Peyer's patch (tissue), 4 donors: ENCODE data around the gene ACTBL2. TPM values are rescaled to one million over a fixed set of nuclear protein-coding genes. Genes with fewer than 3 reads are reported as not detected.
A peak's percentile ranks its signal among the peaks of the same experiment; 100 is the strongest.

Source experiments
- DNase-seq, 3 donors: peaks; one replicate each; pipeline ENCODE4 v3.0.0-alpha.2; 2017 to 2019
- H3K27ac ChIP-seq, 4 donors: fragments of 200-600 bp; sonication (generic); one replicate each; pipeline ENCODE4 v1.5.1; 2016 to 2019
- H3K27me3 ChIP-seq, 2 donors: fragments of 200-600 bp; sonication (generic); one replicate each; pipeline ENCODE4 v1.5.1; 2019
- H3K36me3 ChIP-seq, 3 donors: fragments of 200-600 bp; sonication (generic); one replicate each; pipeline ENCODE4 v1.5.1; 2016 to 2019
- H3K4me1 ChIP-seq, 4 donors: fragments of 200-600 bp; sonication (generic); one replicate each; pipeline ENCODE4 v1.5.1; 2016 to 2019
- H3K4me3 ChIP-seq, 4 donors: fragments of 200-600 bp; sonication (generic); 1 replicate in 3 of 4; 2 replicates in 1 of 4; pipeline ENCODE4 v1.5.1; 2016 to 2019; ENCODE audit warnings: mild to moderate bottlenecking in 1 of 4
- H3K9me3 ChIP-seq, 4 donors: fragments of 200-600 bp; sonication (generic); one replicate each; pipeline ENCODE4 v1.5.1; 2016 to 2019; ENCODE audit warnings: mild to moderate bottlenecking in 1 of 4
- CTCF ChIP-seq, 6 experiments: fragments of 450-650 bp in 4 of 6; fragments of 200-600 bp in 2 of 6; sonication (generic) in 1 of 6; IDR thresholded peaks; one replicate each; pipeline ENCODE4 v1.5.1; 2017 to 2019; ENCODE audit warnings: antibody characterized with exemption in 6 of 6, mild to moderate bottlenecking in 3 of 6, moderate library complexity in 1 of 6
- POLR2A ChIP-seq, 2 donors: fragments of 450-650 bp; IDR thresholded peaks; one replicate each; pipeline ENCODE4 v1.5.1; 2017; ENCODE audit warnings: antibody characterized with exemption in 2 of 2, mild to moderate bottlenecking in 2 of 2, moderate library complexity in 2 of 2
- total RNA-seq, 4 donors: library from RNA; depleted of rRNA; stranded (reverse); fragments of >200 nt; gene quantifications; one replicate each; pipeline ENCODE4 v1.1.0, GENCODE V29; 2016

The ACTBL2 gene
- total RNA-seq, 4 donors from 2014 or later, result not detected

GRCh38 chr5:57442080-57442839 lies 40.4 kb downstream of the ACTBL2 start:
- DNase-seq, result no peak
- peak overlapping the region in 1 of 4 donors; percentile 18 for H3K27ac ChIP-seq
- H3K36me3 ChIP-seq, result no peaks in the 10 kb centered on the region
- H3K27me3 ChIP-seq, result no peaks in the 10 kb centered on the region
- no peak for TF ChIP-seq CTCF (IDR thresholded peaks at IDR 0.05)
- TF ChIP-seq POLR2A (IDR thresholded peaks at IDR 0.05), result no peak
- no peaks in the 10 kb centered on the region for H3K4me1 ChIP-seq
- no peaks in the 10 kb centered on the region for H3K9me3 ChIP-seq
- H3K4me3 ChIP-seq, result no peak overlapping the region

DNA sequence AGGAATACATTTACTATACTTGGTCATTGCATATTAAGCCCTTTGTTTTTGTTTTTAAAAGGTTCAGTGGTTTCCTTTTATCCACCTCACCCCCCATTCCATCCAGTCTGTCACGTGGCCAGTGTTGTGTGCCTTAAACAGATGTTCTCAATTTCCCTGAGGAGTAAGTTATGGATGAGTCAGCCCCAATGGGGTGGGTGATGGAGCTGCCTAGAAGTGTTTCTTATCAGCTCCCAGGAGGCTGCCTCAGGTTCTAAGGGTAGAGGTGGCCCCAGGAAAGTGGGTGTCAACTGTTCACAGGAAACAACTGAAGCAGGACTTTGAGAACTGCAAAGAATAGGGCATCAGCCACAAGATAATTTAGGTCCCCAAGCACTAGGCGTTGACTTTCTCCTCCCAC lies 41.1 kb downstream of the ACTBL2 start:
- H3K36me3 ChIP-seq, result no peaks in the 10 kb centered on the region
- DNase-seq, result no peak
- H3K9me3 ChIP-seq, result no peaks in the 10 kb centered on the region
- H3K27me3 ChIP-seq, result no peaks in the 10 kb centered on the region
- H3K4me1 ChIP-seq, result no peaks in the 10 kb centered on the region
- H3K27ac ChIP-seq, result no peak overlapping the region
- no peak overlapping the region for H3K4me3 ChIP-seq
- TF ChIP-seq POLR2A (IDR thresholded peaks at IDR 0.05) (no peak), CTCF (IDR thresholded peaks at IDR 0.05) (no peak)

DNA sequence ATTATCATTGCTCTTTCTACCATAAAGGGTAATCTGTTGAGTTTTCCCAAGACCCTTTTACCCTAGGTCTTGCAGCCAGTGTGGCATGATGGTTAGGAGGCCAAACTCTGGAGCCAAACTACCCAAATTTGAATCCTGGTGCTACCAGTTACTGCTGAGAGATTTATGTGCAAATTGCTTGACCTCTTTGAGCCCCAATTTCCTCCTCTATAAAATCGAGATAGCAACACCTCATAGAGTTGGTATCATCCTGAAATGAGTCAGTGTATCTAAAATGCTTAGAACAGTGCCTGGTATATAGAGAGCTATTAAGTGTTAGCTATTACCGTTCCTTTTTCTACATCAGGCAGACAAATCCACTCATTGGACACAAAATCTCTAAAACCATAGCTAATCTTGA lies 43.0 kb downstream of the ACTBL2 start:
- H3K4me1 ChIP-seq, result no peaks in the 10 kb centered on the region
- no peak for DNase-seq
- H3K36me3 ChIP-seq, result no peaks in the 10 kb centered on the region
- no peak overlapping the region for H3K27ac ChIP-seq
- TF ChIP-seq CTCF (IDR thresholded peaks at IDR 0.05), result no peak
- TF ChIP-seq POLR2A (IDR thresholded peaks at IDR 0.05), result no peak
- H3K4me3 ChIP-seq, result no peak overlapping the region
- H3K9me3 ChIP-seq, result no peaks in the 10 kb centered on the region
- no peaks in the 10 kb centered on the region for H3K27me3 ChIP-seq

GRCh38 chr5:57437976-57438805 lies 44.4 kb downstream of the ACTBL2 start:
- no peak overlapping the region for H3K4me3 ChIP-seq
- H3K9me3 ChIP-seq, result no peaks in the 10 kb centered on the region
- TF ChIP-seq CTCF (IDR thresholded peaks at IDR 0.05), result no peak
- TF ChIP-seq POLR2A (IDR thresholded peaks at IDR 0.05), result no peak
- peak overlapping the region in 1 of 4 donors; percentile 33 for H3K27ac ChIP-seq
- no peaks in the 10 kb centered on the region for H3K4me1 ChIP-seq
- no peaks in the 10 kb centered on the region for H3K27me3 ChIP-seq
- DNase-seq, result no peak
- no peaks in the 10 kb centered on the region for H3K36me3 ChIP-seq

GRCh38 chr5:57436586-57436985 lies 46.0 kb downstream of the ACTBL2 start:
- Histone ChIP-seq H3K27ac (no peak overlapping the region), H3K27me3 (no peaks in the 10 kb centered on the region)
- TF ChIP-seq POLR2A (IDR thresholded peaks at IDR 0.05) (no peak), CTCF (IDR thresholded peaks at IDR 0.05) (no peak)

More at GRCh38 chr5:57436586-57436985, 46.0 kb downstream of the ACTBL2 start:
- Histone ChIP-seq H3K4me1 (no peaks in the 10 kb centered on the region), H3K36me3 (no peaks in the 10 kb centered on the region), H3K4me3 (no peak overlapping the region), H3K9me3 (no peaks in the 10 kb centered on the region)
- DNase-seq, result no peak
